H1 (cell line): ENCODE data around the gene ZNF441. TPM values are rescaled to one million over a fixed set of nuclear protein-coding genes. Genes with fewer than 3 reads are reported as not detected.

Experiments used
- CTCF ChIA-PET: fragments of 300-600 bp; sonication (Branson Sonifier 250); formaldehyde crosslinking; loops from one replicate; lab custom pipeline; 2021; ENCODE audit not compliant: partially characterized antibody; lab: Charles Lee
- POLR2A ChIA-PET: fragments of 300-600 bp; sonication (Branson Sonifier 250); formaldehyde crosslinking; loops from one replicate; lab custom pipeline; 2021; ENCODE audit warnings: inconsistent platforms; ENCODE audit not compliant: partially characterized antibody; lab: Charles Lee
- DNase-seq, 2 experiments: peaks; one replicate each; pipeline versions ENCODE4 v3.0.0 to v3.0.0-alpha.2; 2010 to 2022; ENCODE audit warnings: low spot score in 2 of 2, low read depth in 1 of 2, mixed read lengths in 1 of 2
- FAIRE-seq: peaks from 2 replicates; lab custom pipeline; 2011; peaks lifted over from hg19 to GRCh38; lab: Jason Lieb, UNC
- H2AFZ ChIP-seq: 2 replicates; pipeline ENCODE4 v1.8.1; 2012; ENCODE audit warnings: low read length, inconsistent platforms
- H2AK5ac ChIP-seq: 2 replicates; pipeline ENCODE4 v1.6.1; 2013; ENCODE audit warnings: low read depth, low read length
- H2BK120ac ChIP-seq: replicated peaks from 2 replicates; pipeline ENCODE3; 2013; ENCODE audit warnings: low read depth, low read length, inconsistent platforms
- H2BK12ac ChIP-seq: 2 replicates; pipeline ENCODE4 v1.6.1; 2013; ENCODE audit warnings: low read depth, low read length
- H2BK15ac ChIP-seq: 2 replicates; pipeline ENCODE4 v1.6.1; 2013; ENCODE audit warnings: low read length
- H2BK20ac ChIP-seq: 2 replicates; pipeline ENCODE4 v1.6.1; 2013; ENCODE audit warnings: low read length
- H2BK5ac ChIP-seq: 2 replicates; pipeline ENCODE4 v1.6.1; 2013; ENCODE audit warnings: low read depth, low read length
- H3K14ac ChIP-seq: 2 replicates; pipeline ENCODE4 v1.6.1; 2013; ENCODE audit warnings: inconsistent platforms; ENCODE audit not compliant: insufficient read length
- H3K18ac ChIP-seq: 2 replicates; pipeline ENCODE4 v1.6.1; 2013; ENCODE audit warnings: low read length; ENCODE audit errors: extremely low read depth
- H3K23ac ChIP-seq: 2 replicates; pipeline ENCODE4 v1.6.1; 2013; ENCODE audit warnings: inconsistent platforms; ENCODE audit not compliant: insufficient read length
- H3K23me2 ChIP-seq: 2 replicates; pipeline ENCODE4 v1.6.1; 2013; ENCODE audit warnings: low read depth, low read length
- H3K27ac ChIP-seq: 2 replicates; pipeline ENCODE4 v1.6.1; 2011; ENCODE audit warnings: low read depth, low read length, inconsistent platforms
- H3K27me3 ChIP-seq, 4 experiments: replicated peaks in 1 of 4; 1 replicate in 1 of 4; 2 replicates in 3 of 4; pipeline versions ENCODE4 v1.6.1 to v1.8.1; 2011 to 2013; ENCODE audit warnings: low read length in 3 of 4, mild to moderate bottlenecking in 3 of 4, inconsistent platforms in 2 of 4, mixed read lengths in 2 of 4, moderate library complexity in 1 of 4; ENCODE audit not compliant: control insufficient read depth in 3 of 4, insufficient read depth in 3 of 4; ENCODE audit errors: extremely low read depth in 1 of 4
- H3K36me3 ChIP-seq, 4 experiments: 2 replicates each; pipeline versions ENCODE4 v1.6.1 to v1.8.1; 2011 to 2013; ENCODE audit warnings: mild to moderate bottlenecking in 4 of 4, low read length in 3 of 4, moderate library complexity in 2 of 4, control low read depth in 1 of 4, inconsistent platforms in 1 of 4; ENCODE audit not compliant: insufficient read depth in 4 of 4, control insufficient read depth in 2 of 4
- H3K4ac ChIP-seq: replicated peaks from 2 replicates; pipeline ENCODE3; 2013; ENCODE audit warnings: low read length, low read depth, mixed read lengths, inconsistent platforms; ENCODE audit not compliant: insufficient read length
- H3K4me1 ChIP-seq, 4 experiments: replicated peaks in 1 of 4; 1 replicate in 1 of 4; 2 replicates in 3 of 4; pipeline versions ENCODE4 v1.6.1 to v1.8.1; 2011 to 2013; ENCODE audit warnings: low read length in 3 of 4, inconsistent platforms in 2 of 4, mixed read lengths in 1 of 4; ENCODE audit not compliant: insufficient read depth in 4 of 4, control insufficient read depth in 3 of 4
- H3K4me2 ChIP-seq, 2 experiments: 2 replicates each; pipeline versions ENCODE4 v1.6.1 to v1.8.1; 2011 to 2013; ENCODE audit warnings: low read depth in 2 of 2, low read length in 2 of 2, control low read depth in 1 of 2, inconsistent platforms in 1 of 2, mild to moderate bottlenecking in 1 of 2; ENCODE audit not compliant: insufficient read depth in 1 of 2
- H3K4me3 ChIP-seq, 4 experiments: fragments of 200-600, 300-600 bp in 1 of 4; sonication (generic), shearing (Covaris generic), sonication (Bioruptor Twin) in 1 of 4; 2 replicates each; pipeline versions ENCODE4 v1.5.1 to v1.8.1; 2011 to 2016; ENCODE audit warnings: low read length in 4 of 4, low read depth in 3 of 4, control low read depth in 2 of 4, inconsistent platforms in 2 of 4, mild to moderate bottlenecking in 2 of 4, mixed read lengths in 1 of 4, moderate library complexity in 1 of 4; ENCODE audit not compliant: insufficient read depth in 2 of 4; ENCODE audit errors: extremely low read depth in 1 of 4
- H3K56ac ChIP-seq: replicated peaks from 2 replicates; pipeline ENCODE3; 2013; ENCODE audit warnings: low read depth, mild to moderate bottlenecking, mixed read lengths, low read length, inconsistent platforms; ENCODE audit not compliant: insufficient read length
- H3K79me1 ChIP-seq: 2 replicates; pipeline ENCODE4 v1.6.1; 2013; ENCODE audit warnings: low read depth, low read length, control low read depth
- H3K79me2 ChIP-seq, 2 experiments: 2 replicates each; pipeline versions ENCODE4 v1.6.1 to v1.8.1; 2012 to 2013; ENCODE audit warnings: low read length in 2 of 2, mild to moderate bottlenecking in 2 of 2, inconsistent platforms in 1 of 2; ENCODE audit not compliant: insufficient read depth in 2 of 2, control insufficient read depth in 1 of 2
- H3K9ac ChIP-seq, 4 experiments: replicated peaks in 1 of 4; 1 replicate in 1 of 4; 2 replicates in 3 of 4; pipeline versions ENCODE4 v1.6.1 to v1.8.1; 2011 to 2013; ENCODE audit warnings: low read depth in 3 of 4, low read length in 3 of 4, control low read depth in 2 of 4, mild to moderate bottlenecking in 2 of 4, moderate library complexity in 2 of 4, inconsistent platforms in 1 of 4; ENCODE audit errors: extremely low read depth in 1 of 4
- H3K9me3 ChIP-seq, 2 experiments: 2 replicates each; pipeline versions ENCODE4 v1.6.1 to v1.8.1; 2012 to 2013; ENCODE audit warnings: mild to moderate bottlenecking in 2 of 2, moderate library complexity in 2 of 2, control low read depth in 1 of 2, inconsistent platforms in 1 of 2, low read depth in 1 of 2, low read length in 1 of 2, mixed read lengths in 1 of 2; ENCODE audit not compliant: insufficient read depth in 2 of 2
- H4K20me1 ChIP-seq, 2 experiments: replicated peaks in 1 of 2; 2 replicates each; pipeline versions ENCODE3 to v1.8.1; 2011 to 2013; ENCODE audit warnings: inconsistent platforms in 2 of 2, low read length in 2 of 2, mild to moderate bottlenecking in 1 of 2; ENCODE audit not compliant: insufficient read depth in 2 of 2, control insufficient read depth in 1 of 2
- H4K5ac ChIP-seq: 2 replicates; pipeline ENCODE4 v1.6.1; 2013; ENCODE audit warnings: low read length, low read depth, mixed read lengths, inconsistent platforms; ENCODE audit not compliant: insufficient read length
- H4K8ac ChIP-seq: 2 replicates; pipeline ENCODE4 v1.8.0; 2013; ENCODE audit warnings: mild to moderate bottlenecking, moderate library complexity, low read length, inconsistent platforms; ENCODE audit not compliant: insufficient read depth; ENCODE audit errors: extremely low read depth
- H4K91ac ChIP-seq: replicated peaks from 2 replicates; pipeline ENCODE3; 2013; ENCODE audit warnings: low read length, mixed read lengths, inconsistent platforms; ENCODE audit not compliant: insufficient read length
- BRCA1 ChIP-seq: IDR thresholded peaks from 2 replicates; pipeline ENCODE4 v1.6.1; 2012; ENCODE audit warnings: low read depth, low read length, improper control_type of control experiment
- CHD1 ChIP-seq: IDR thresholded peaks from 2 replicates; pipeline ENCODE4 v1.6.1; 2012; ENCODE audit warnings: low read depth, low read length, improper control_type of control experiment
- EP300 ChIP-seq, 2 experiments: IDR thresholded peaks; 1 replicate in 1 of 2; 2 replicates in 1 of 2; pipeline ENCODE4 v1.6.1; 2011 to 2012; ENCODE audit warnings: low read depth in 2 of 2, low read length in 2 of 2, mild to moderate bottlenecking in 2 of 2, borderline replicate concordance in 1 of 2, inconsistent platforms in 1 of 2, moderate library complexity in 1 of 2
- POLR2A ChIP-seq, 2 experiments: IDR thresholded peaks; 1 replicate in 1 of 2; 2 replicates in 1 of 2; pipeline ENCODE4 v1.6.1; 2011; ENCODE audit warnings: low read depth in 2 of 2, low read length in 2 of 2, mild to moderate bottlenecking in 2 of 2; ENCODE audit errors: control extremely low read depth in 1 of 2
- RNF2 ChIP-seq: fragments of 200-900, 300-1000 bp; sonication (generic); IDR thresholded peaks from 2 replicates; pipeline ENCODE4 v1.7.1; 2016; ENCODE audit warnings: borderline replicate concordance, low read depth, mild to moderate bottlenecking, antibody characterized with exemption, low read length; ENCODE audit not compliant: poor library complexity, severe bottlenecking; ENCODE audit errors: missing control alignments
- SP1 ChIP-seq: IDR thresholded peaks from 2 replicates; pipeline ENCODE4 v1.6.1; 2011; ENCODE audit warnings: low read depth, low read length
- TBP ChIP-seq: IDR thresholded peaks from 2 replicates; pipeline ENCODE4 v1.6.1; 2011; ENCODE audit warnings: low read depth, low read length, improper control_type of control experiment
- WGBS, 2 experiments: shearing (Covaris generic) in 1 of 2; methylation state at CpG; one replicate each; pipeline versions ENCODE4 v1.1.6 to v1.1.7; 2013 to 2015; ENCODE audit warnings: low lambda C conversion rate in 2 of 2, mixed read lengths in 2 of 2, inconsistent platforms in 1 of 2, low coverage in 1 of 2, missing lambda C conversion rate in 1 of 2; ENCODE audit not compliant: insufficient replicate concordance in 2 of 2, insufficient coverage in 1 of 2, insufficient read length in 1 of 2; ENCODE audit errors: extremely low coverage in 1 of 2, missing lambda C conversion rate in 1 of 2; 5-methylcytosine and 5-hydroxymethylcytosine counted together
- polyA plus RNA-seq, 7 experiments: library from polyadenylated mRNA; depleted of rRNA in 3 of 7; stranded (reverse) in 5 of 7; unstranded in 2 of 7; fragments of >200 nt in 5 of 7; fragments of 200-250 nt in 2 of 7; gene quantifications; 1 replicate in 5 of 7; 2 replicates in 1 of 7; 4 replicates in 1 of 7; pipeline versions ENCODE4 v1.2.1 to v1.2.3, GENCODE V29; 2011 to 2013; ENCODE audit warnings: missing spikeins in 2 of 7, mixed read lengths in 2 of 7
- total RNA-seq: library from RNA; stranded (reverse); fragmentation: NEBNext Ultra II Directional; extraction: Animal tissue kit (Norgen Biotek cat#: 25700); gene quantifications from 2 replicates; pipeline ENCODE4 v1.2.1, GENCODE V29; 2021

ZNF441 gene
- total and polyA plus RNA-seq, 2 of the 8 experiments (the other 6 are each of a cell fraction or from before 2014, with no cell fraction given), result 0.09 to 0.48 TPM

DNA sequence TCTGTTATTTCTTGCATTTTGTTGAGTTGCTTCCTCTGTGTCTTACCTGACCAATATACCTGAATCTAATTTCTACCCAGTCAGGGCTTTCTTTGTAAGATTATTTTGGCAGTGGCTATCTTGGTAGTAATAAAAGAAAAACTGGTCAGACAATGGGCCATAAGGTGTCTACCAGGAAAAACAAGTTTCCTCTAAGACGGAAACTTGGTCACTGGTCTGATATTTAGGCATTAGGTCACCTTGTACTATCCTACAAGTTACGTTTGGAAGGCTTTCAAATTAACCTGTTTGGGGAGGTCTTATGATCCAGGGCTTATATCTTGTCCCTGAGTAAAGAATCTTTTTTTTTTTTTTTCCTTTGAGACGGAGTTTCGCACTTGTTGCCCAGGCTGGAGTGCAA, 37.2 kb upstream of the ZNF441 start:
- Histone ChIP-seq H3K79me2 (no peaks in the 10 kb centered on the region), H3K23ac (no peak overlapping the region), H3K56ac (no peak overlapping the region), H3K4ac (no peak overlapping the region), H4K5ac (no peak overlapping the region), H2BK12ac (no peak overlapping the region), H4K8ac (no peak overlapping the region), H3K9me3 (peaks cover 0 to under 1% of the 10 kb centered on the region in 2 experiments; a peak in 1 of 4 replicates), H3K9ac (no peak overlapping the region), H3K79me1 (no peaks in the 10 kb centered on the region), H4K91ac (no peak overlapping the region), H3K36me3 (no peaks in the 10 kb centered on the region), H3K27me3 (no peaks in the 10 kb centered on the region), H4K20me1 (no peaks in the 10 kb centered on the region), H3K23me2 (no peaks in the 10 kb centered on the region), H3K14ac (no peak overlapping the region), H2AK5ac (no peak overlapping the region), H2BK120ac (no peak overlapping the region), H2BK5ac (no peak overlapping the region), H3K18ac (no peak overlapping the region), H3K4me2 (no peak overlapping the region), H3K4me1 (peaks cover 0 to 3% (median 0%) of the 10 kb centered on the region in 4 experiments; a peak in 2 of 7 replicates), H2AFZ (no peak overlapping the region), H2BK20ac (no peak overlapping the region), H3K27ac (no peak overlapping the region), H2BK15ac (no peak overlapping the region), H3K4me3 (no peak overlapping the region)
- POLR2A ChIA-PET, result no interaction called here
- DNase-seq (no peak), FAIRE-seq (no peak)
- no peak for TF ChIP-seq TBP
- no peak for TF ChIP-seq EP300 (IDR thresholded peaks at IDR 0.05; ENCODE audit: borderline replicate concordance in 1 of 2, low read depth in 2 of 2, low read length in 2 of 2)
- no peak for TF ChIP-seq CHD1
- TF ChIP-seq RNF2, result no peak
- no peak for TF ChIP-seq BRCA1
- TF ChIP-seq SP1, result no peak
- TF ChIP-seq POLR2A (IDR thresholded peaks at IDR 0.05; ENCODE audit: control extremely low read depth in 1 of 2, low read depth in 2 of 2, low read length in 2 of 2), result no peak
- WGBS, 2 experiments, result 90% methylated on average over 4 of the region's 4 CpGs; no CpG with 5 or more reads in 1 of the 2 experiments
- CTCF ChIA-PET, result interaction anchor here (0.7 kb wide), 2 partner anchors 32 to 1135 kb away, joined by 4 to 5 read pairs; no protein-coding TSS in a partner anchor
